Endothelial cell of umbilical vein (primary cell): ENCODE results near the gene CLEC18B. TPM values are rescaled to one million over a fixed set of nuclear protein-coding genes. Genes with fewer than 3 reads are reported as not detected.

ENCODE experiments used
- BruUV-seq: library from RNA; stranded (reverse); fragments of 400-500 nt; replicated peaks from 2 replicates; lab custom pipeline; 2021; lab: Mats Ljungman, UMichigan
- CTCF ChIA-PET: fragments of 300-600, 350-600 bp; sonication (Branson Sonifier 250); formaldehyde crosslinking; loops from one replicate; lab custom pipeline; 2021; ENCODE audit warnings: antibody characterized with exemption, inconsistent platforms; lab: Charles Lee
- POLR2A ChIA-PET: fragments of 300-600, 350-600 bp; sonication (Branson Sonifier 250); formaldehyde crosslinking; loops from one replicate; lab custom pipeline; 2021; ENCODE audit warnings: antibody characterized with exemption, inconsistent platforms; lab: Charles Lee
- DNase-seq: peaks from one replicate; pipeline ENCODE4 v3.0.0-alpha.2; 2011; ENCODE audit warnings: low read depth, low spot score
- FAIRE-seq: peaks from 2 replicates; lab custom pipeline; 2011; peaks lifted over from hg19 to GRCh38; lab: Jason Lieb, UNC
- H2AFZ ChIP-seq: 2 replicates; pipeline ENCODE4 v1.6.0; 2012; ENCODE audit warnings: low read depth, low read length, control low read depth, inconsistent platforms
- H3K27ac ChIP-seq: 2 replicates; pipeline ENCODE4 v1.5.1; 2011; ENCODE audit warnings: low read depth, mild to moderate bottlenecking, control low read depth, low read length, moderate library complexity; ENCODE audit not compliant: insufficient read depth
- H3K27me3 ChIP-seq, 2 experiments: 2 replicates each; pipeline versions ENCODE4 v1.6.0 to v1.6.1; 2011; ENCODE audit warnings: low read length in 2 of 2, mixed read lengths in 1 of 2; ENCODE audit not compliant: control insufficient read depth in 2 of 2, insufficient read depth in 2 of 2
- H3K36me3 ChIP-seq, 2 experiments: 2 replicates in 1 of 2; 3 replicates in 1 of 2; pipeline ENCODE4 v1.5.1; 2011; ENCODE audit warnings: low read length in 2 of 2, mild to moderate bottlenecking in 1 of 2, moderate library complexity in 1 of 2; ENCODE audit not compliant: control insufficient read depth in 2 of 2, insufficient read depth in 2 of 2; ENCODE audit errors: extremely low read depth in 1 of 2
- H3K4me1 ChIP-seq: 3 replicates; pipeline ENCODE4 v1.5.1; 2011; ENCODE audit warnings: mild to moderate bottlenecking, low read length; ENCODE audit not compliant: control insufficient read depth, insufficient read depth; ENCODE audit errors: extremely low read depth
- H3K4me2 ChIP-seq: 2 replicates; pipeline ENCODE4 v1.6.1; 2011; ENCODE audit warnings: low read length, control low read depth, mixed read lengths; ENCODE audit not compliant: insufficient read depth
- H3K4me3 ChIP-seq, 3 experiments: fragments of 200-600 bp in 1 of 3; sonication (generic), shearing (Covaris generic) in 1 of 3; replicated peaks in 1 of 3; 2 replicates each; pipeline ENCODE4 v1.5.1; 2011 to 2016; ENCODE audit warnings: control low read depth in 3 of 3, low read length in 3 of 3, mild to moderate bottlenecking in 2 of 3, inconsistent platforms in 1 of 3, low read depth in 1 of 3, moderate library complexity in 1 of 3; ENCODE audit not compliant: insufficient read depth in 1 of 3
- H3K79me2 ChIP-seq: 2 replicates; pipeline ENCODE4 v1.6.0; 2012; ENCODE audit warnings: low read length, inconsistent platforms; ENCODE audit not compliant: control insufficient read depth, insufficient read depth
- H3K9ac ChIP-seq: replicated peaks from 2 replicates; pipeline ENCODE3; 2011; ENCODE audit warnings: low read length, control low read depth; ENCODE audit not compliant: insufficient read depth; ENCODE audit errors: extremely low read depth
- H3K9me1 ChIP-seq: replicated peaks from 3 replicates; pipeline ENCODE4 v1.6.0; 2011; ENCODE audit warnings: mild to moderate bottlenecking, low read length; ENCODE audit not compliant: control insufficient read depth, insufficient read depth; ENCODE audit errors: extremely low read depth
- H3K9me3 ChIP-seq: replicated peaks from 2 replicates; pipeline ENCODE4 v1.5.1; 2012; ENCODE audit warnings: low read length, inconsistent platforms; ENCODE audit not compliant: control insufficient read depth, insufficient read depth
- H4K20me1 ChIP-seq: replicated peaks from 2 replicates; pipeline ENCODE3; 2011; ENCODE audit warnings: mild to moderate bottlenecking, low read length; ENCODE audit not compliant: control insufficient read depth, insufficient read depth; ENCODE audit errors: extremely low read depth
- CTCF ChIP-seq, 2 donors: IDR thresholded peaks; 1 replicate in 1 of 2; 2 replicates in 1 of 2; pipeline ENCODE4 v1.5.1; 2011; ENCODE audit warnings: low read length in 2 of 2, mild to moderate bottlenecking in 2 of 2, moderate library complexity in 2 of 2, control low read depth in 1 of 2, inconsistent platforms in 1 of 2, low read depth in 1 of 2; ENCODE audit not compliant: insufficient read depth in 1 of 2; ENCODE audit errors: extremely low read depth in 1 of 2
- EZH2 ChIP-seq: IDR thresholded peaks from 2 replicates; pipeline ENCODE4 v1.6.1; 2012; ENCODE audit warnings: borderline replicate concordance, low read depth, mild to moderate bottlenecking, moderate library complexity, low read length, inconsistent platforms; ENCODE audit not compliant: severe bottlenecking
- FOS ChIP-seq: IDR thresholded peaks from 2 replicates; pipeline ENCODE4 v1.6.1; 2011; ENCODE audit warnings: mild to moderate bottlenecking, low read length, moderate library complexity, borderline replicate concordance; ENCODE audit not compliant: insufficient read depth
- JUN ChIP-seq: IDR thresholded peaks from 2 replicates; pipeline ENCODE4 v1.6.1; 2011; ENCODE audit warnings: borderline replicate concordance, low read depth; ENCODE audit not compliant: insufficient read length, insufficient read depth
- dilution Hi-C: fragments of 300-500 bp; cut with MboI; formaldehyde crosslinking; loops from one replicate; pipeline ENCODE4 v1.15.0; 2019; ENCODE audit warnings: low sequenced_read_pairs; ENCODE audit not compliant: extremely low pct_ligation_motif_present
- intact Hi-C: fragments of 100-400 bp; cut with micrococcal nuclease; formaldehyde crosslinking; loops from one replicate; pipeline ENCODE4 v1.10.0; 2022
- polyA plus RNA-seq, 4 experiments: library from polyadenylated mRNA; depleted of rRNA in 3 of 4; stranded (reverse) in 3 of 4; unstranded in 1 of 4; fragments of >200 nt; gene quantifications; 2 replicates each; pipeline versions ENCODE4 v1.2.1 to v1.2.3, GENCODE V29; 2011 to 2012; ENCODE audit warnings: missing spikeins in 1 of 4
- total RNA-seq: library from RNA; stranded (reverse); gene quantifications from 2 replicates; pipeline ENCODE4 v1.2.3, GENCODE V29; 2021

CLEC18B gene
- total and polyA plus RNA-seq, 2 donors (not counting 3 experiments of a cell fraction or from before 2014, with no cell fraction given), result 0.49 TPM; not detected in 1

DNA sequence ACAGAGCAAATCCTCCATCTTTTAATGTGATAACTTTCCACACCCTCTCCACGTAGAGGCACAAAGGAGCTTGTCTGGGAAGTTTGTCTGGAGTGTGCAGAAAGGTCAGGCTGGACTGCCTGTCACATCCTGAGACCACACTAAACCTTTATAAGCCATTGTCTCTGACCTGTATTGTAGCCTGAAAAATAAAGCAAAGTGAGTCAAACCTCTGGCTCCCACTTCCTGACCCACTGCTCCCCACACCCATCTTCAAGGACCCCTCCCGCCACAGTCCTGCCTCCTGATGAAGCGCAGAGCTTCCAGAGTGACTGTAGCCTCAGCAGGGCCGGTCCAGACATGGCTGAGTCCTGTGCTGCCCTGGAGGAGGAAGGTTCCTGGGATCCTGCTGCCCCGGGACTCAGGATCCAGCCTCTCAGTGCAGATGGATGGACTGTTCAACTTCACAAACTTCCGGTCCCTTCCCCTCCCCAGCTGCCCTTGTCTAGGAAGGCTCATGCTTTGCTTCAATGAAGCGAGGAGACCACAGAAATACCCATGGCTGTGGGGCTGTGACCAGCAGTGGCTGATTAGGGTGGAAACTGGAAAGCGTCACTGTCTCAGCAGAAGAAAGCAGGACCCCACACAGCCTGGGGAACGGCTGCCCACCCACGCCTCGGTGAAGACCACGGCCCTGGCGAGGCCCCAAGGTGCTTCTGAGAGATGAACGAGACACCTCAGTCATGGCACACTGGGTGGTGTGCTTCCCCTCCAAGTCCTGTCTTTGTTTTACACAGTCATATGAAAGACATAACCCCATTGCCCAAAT is 30.9 kb upstream of the CLEC18B start:
- dilution Hi-C loops, result no loop called here
- H4K20me1 ChIP-seq, result no peaks in the 10 kb centered on the region
- H3K4me1 ChIP-seq, result peaks cover 47% of the 10 kb centered on the region
- no peak overlapping the region for H3K4me3 ChIP-seq
- H3K9me1 ChIP-seq, result no peaks in the 10 kb centered on the region
- H3K36me3 ChIP-seq, result peaks cover 0 to 20% of the 10 kb centered on the region in 2 experiments
- no peak overlapping the region for H3K4me2 ChIP-seq
- DNase-seq, result peak; percentile 26
- H3K79me2 ChIP-seq, result no peaks in the 10 kb centered on the region
- FAIRE-seq, result peak; percentile 79
- ChIA-PET CTCF (no interaction called here), POLR2A (no interaction called here)
- H3K27ac ChIP-seq, result peak overlapping the region; percentile 54
- H2AFZ ChIP-seq, result no peak overlapping the region
- intact Hi-C loops, result loop anchor here (2.0 kb wide), 1 partner anchor 155 kb away; the partner anchor contains the start of gene GLG1
- H3K27me3 ChIP-seq, result no peaks in the 10 kb centered on the region
- no TSS peak for BruUV-seq
- no peak overlapping the region for H3K9ac ChIP-seq
- H3K9me3 ChIP-seq, result no peaks in the 10 kb centered on the region
- TF ChIP-seq FOS (peak; percentile 24), CTCF (IDR thresholded peaks at IDR 0.05; ENCODE audit: extremely low read depth in 1 of 2, insufficient read depth in 1 of 2, low read depth in 1 of 2, low read length in 2 of 2) (no peak), EZH2 (no peak), JUN (no peak)
